Measurements from ENCODE around the gene NUDT14. TPM values are rescaled to one million over a fixed set of nuclear protein-coding genes. Genes with fewer than 3 reads are reported as not detected.

Gene NUDT14
- total and polyA plus RNA-seq, 5 donors from 2014 or later: 6.5 to 18.1 (median 11.8) TPM

GRCh38 chr14:105210266-105211025 is 29.3 kb upstream of the NUDT14 start:
- Mint-ChIP-seq H3K9me3 (no peaks in the 10 kb centered on the region), H3K27ac (no peak overlapping the region), H3K36me3 (peaks cover 9% of the 10 kb centered on the region), H3K4me3 (no peak overlapping the region), H3K4me1 (peaks cover 0 to 5% (median 0%) of the 10 kb centered on the region in 4 donors), H3K27me3 (no peaks in the 10 kb centered on the region)
- DNase-seq (no peak), ATAC-seq (ENCODE audit: low read depth in 2 of 2) (no peak)
- Histone ChIP-seq H3K27me3 (ENCODE audit: control insufficient read depth, insufficient read depth, low read length) (no peaks in the 10 kb centered on the region), H3K4me1 (ENCODE audit: control insufficient read depth, insufficient read depth, low read length, poor library complexity, severe bottlenecking) (no peaks in the 10 kb centered on the region), H3K4me3 (ENCODE audit: low read depth, low read length) (no peak overlapping the region), H3K9me3 (ENCODE audit: control insufficient read depth in 2 of 2, low read length in 2 of 2) (no peaks in the 10 kb centered on the region), H3K27ac (ENCODE audit: insufficient read depth, low read length, poor library complexity, severe bottlenecking) (no peak overlapping the region), H3K36me3 (ENCODE audit: control insufficient read depth, insufficient read depth, low read length) (peaks cover 8% of the 10 kb centered on the region)

DNA sequence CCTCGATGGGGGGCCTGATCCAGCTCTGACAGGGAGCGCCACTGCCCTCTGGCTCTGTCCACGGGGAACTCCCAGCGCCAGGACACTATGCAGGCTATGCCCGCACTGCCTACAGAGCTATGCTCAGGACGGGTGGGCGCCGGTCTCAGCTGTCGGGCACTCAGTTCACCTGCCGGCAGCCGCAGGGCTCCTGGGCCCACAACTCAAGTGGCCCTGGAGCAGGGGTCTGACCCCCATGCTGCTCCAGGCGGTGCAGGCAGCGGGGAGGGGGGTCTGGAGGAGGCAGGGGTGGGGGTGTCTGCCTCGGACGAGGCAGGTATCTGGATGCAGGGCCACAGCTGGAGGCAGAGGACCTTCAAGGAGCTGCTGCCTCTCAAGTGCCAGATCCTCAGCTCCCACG is 28.5 kb upstream of the NUDT14 start:
- no peak for DNase-seq
- peaks cover 8% of the 10 kb centered on the region for H3K36me3 ChIP-seq (ENCODE audit: control insufficient read depth, insufficient read depth, low read length)
- no peak overlapping the region for H3K4me3 Mint-ChIP-seq

GRCh38 chr14:105209091-105209490 is 28.0 kb upstream of the NUDT14 start:
- no peaks in the 10 kb centered on the region for H3K9me3 Mint-ChIP-seq
- H3K4me1 Mint-ChIP-seq: no peaks in the 10 kb centered on the region
- ATAC-seq (ENCODE audit: low read depth in 2 of 2) (no peak), DNase-seq (no peak)
- Histone ChIP-seq H3K27me3 (ENCODE audit: control insufficient read depth, insufficient read depth, low read length) (no peaks in the 10 kb centered on the region), H3K36me3 (ENCODE audit: control insufficient read depth, insufficient read depth, low read length) (peaks cover 8% of the 10 kb centered on the region), H3K4me3 (ENCODE audit: low read depth, low read length) (no peak overlapping the region), H3K27ac (ENCODE audit: insufficient read depth, low read length, poor library complexity, severe bottlenecking) (no peak overlapping the region), H3K4me1 (ENCODE audit: control insufficient read depth, insufficient read depth, low read length, poor library complexity, severe bottlenecking) (no peaks in the 10 kb centered on the region), H3K9me3 (ENCODE audit: control insufficient read depth in 2 of 2, low read length in 2 of 2) (no peaks in the 10 kb centered on the region)
- no peaks in the 10 kb centered on the region for H3K27me3 Mint-ChIP-seq
- H3K36me3 Mint-ChIP-seq: peaks cover 3% of the 10 kb centered on the region
- peak overlapping the region in 1 of 4 donors; percentile 33 for H3K4me3 Mint-ChIP-seq
- H3K27ac Mint-ChIP-seq: peak overlapping the region in 1 of 3 donors; percentile 52

More for the DNA sequence above, 28.5 kb upstream of the NUDT14 start:
- Histone ChIP-seq H3K4me1 (ENCODE audit: control insufficient read depth, insufficient read depth, low read length, poor library complexity, severe bottlenecking) (no peaks in the 10 kb centered on the region), H3K9me3 (ENCODE audit: control insufficient read depth in 2 of 2, low read length in 2 of 2) (no peaks in the 10 kb centered on the region), H3K4me3 (ENCODE audit: low read depth, low read length) (no peak overlapping the region), H3K27me3 (ENCODE audit: control insufficient read depth, insufficient read depth, low read length) (no peaks in the 10 kb centered on the region), H3K27ac (ENCODE audit: insufficient read depth, low read length, poor library complexity, severe bottlenecking) (no peak overlapping the region)
- Mint-ChIP-seq H3K27me3 (no peaks in the 10 kb centered on the region), H3K4me1 (no peaks in the 10 kb centered on the region), H3K27ac (no peak overlapping the region), H3K36me3 (peaks cover 3% of the 10 kb centered on the region), H3K9me3 (no peaks in the 10 kb centered on the region)
- no peak for ATAC-seq (ENCODE audit: low read depth in 2 of 2)

- Mint-ChIP-seq H3K4me3 (no peak overlapping the region), H3K9me3 (no peaks in the 10 kb centered on the region), H3K27ac (peak overlapping the region in 1 of 3 donors; percentile 46), H3K27me3 (no peaks in the 10 kb centered on the region), H3K4me1 (no peaks in the 10 kb centered on the region), H3K36me3 (peaks cover 3% of the 10 kb centered on the region)
- DNase-seq (no peak), ATAC-seq (ENCODE audit: low read depth in 2 of 2) (no peak)
- Histone ChIP-seq H3K27me3 (ENCODE audit: control insufficient read depth, insufficient read depth, low read length) (no peaks in the 10 kb centered on the region), H3K9me3 (ENCODE audit: control insufficient read depth in 2 of 2, low read length in 2 of 2) (no peaks in the 10 kb centered on the region), H3K4me1 (ENCODE audit: control insufficient read depth, insufficient read depth, low read length, poor library complexity, severe bottlenecking) (no peaks in the 10 kb centered on the region), H3K36me3 (ENCODE audit: control insufficient read depth, insufficient read depth, low read length) (peaks cover 8% of the 10 kb centered on the region), H3K27ac (ENCODE audit: insufficient read depth, low read length, poor library complexity, severe bottlenecking) (no peak overlapping the region), H3K4me3 (ENCODE audit: low read depth, low read length) (no peak overlapping the region)
Observed at GRCh38 chr14:105208738-105209075, 27.6 kb upstream of the NUDT14 start.

DNA sequence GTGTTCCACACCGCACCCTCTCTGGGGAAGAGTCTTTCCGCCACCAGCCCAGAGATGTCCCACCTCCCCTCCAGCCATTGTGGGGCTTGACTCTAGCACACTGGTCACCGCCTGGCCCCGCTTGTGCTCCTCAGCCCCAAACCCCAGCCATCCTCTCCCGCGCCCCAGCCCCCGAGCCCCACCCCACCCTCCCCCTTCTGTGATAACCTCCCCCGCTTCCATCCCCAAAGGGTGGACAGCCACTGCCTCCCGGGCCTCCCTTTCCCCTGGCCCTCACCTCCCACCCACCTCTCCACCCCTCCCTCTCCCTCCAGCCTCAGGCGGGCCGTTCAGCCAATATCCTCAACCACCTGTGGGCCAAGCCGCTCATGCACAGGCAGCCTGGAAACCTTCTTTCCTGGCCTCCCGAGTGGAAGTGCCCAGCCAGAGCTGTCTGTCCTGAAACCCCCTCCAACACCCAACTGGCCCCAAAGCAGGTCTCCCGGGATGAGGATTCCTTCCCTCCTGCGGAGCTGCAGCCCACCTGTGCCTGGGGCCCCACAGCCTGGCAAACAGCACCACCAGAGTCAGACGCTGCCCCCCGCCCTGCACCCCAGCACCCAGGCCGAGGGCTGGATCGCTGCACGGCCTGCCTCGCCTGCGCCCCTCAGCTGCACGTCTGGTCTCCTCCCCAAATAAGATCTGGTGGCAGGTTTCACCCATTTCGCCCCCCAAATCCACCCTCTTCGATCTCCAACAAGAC is 27.1 kb upstream of the NUDT14 start:
- DNase-seq: no peak
- Mint-ChIP-seq H3K4me3 (no peak overlapping the region), H3K27ac (peak overlapping the region in 1 of 3 donors; percentile 46), H3K27me3 (no peaks in the 10 kb centered on the region), H3K4me1 (no peaks in the 10 kb centered on the region), H3K36me3 (peaks cover under 1% of the 10 kb centered on the region), H3K9me3 (no peaks in the 10 kb centered on the region)
- no peak overlapping the region for H3K27ac ChIP-seq (ENCODE audit: insufficient read depth, low read length, poor library complexity, severe bottlenecking)
- no peaks in the 10 kb centered on the region for H3K9me3 ChIP-seq (ENCODE audit: control insufficient read depth in 2 of 2, low read length in 2 of 2)
- H3K27me3 ChIP-seq (ENCODE audit: control insufficient read depth, insufficient read depth, low read length): no peaks in the 10 kb centered on the region
- H3K4me1 ChIP-seq (ENCODE audit: control insufficient read depth, insufficient read depth, low read length, poor library complexity, severe bottlenecking): no peaks in the 10 kb centered on the region
- H3K36me3 ChIP-seq (ENCODE audit: control insufficient read depth, insufficient read depth, low read length): peaks cover 4% of the 10 kb centered on the region
- ATAC-seq (ENCODE audit: low read depth in 2 of 2): no peak
- no peak overlapping the region for H3K4me3 ChIP-seq (ENCODE audit: low read depth, low read length)

- DNase-seq (no peak), ATAC-seq (ENCODE audit: low read depth in 2 of 2) (peak in 1 of 2 donors; percentile 10)
- Histone ChIP-seq H3K9me3 (ENCODE audit: control insufficient read depth in 2 of 2, low read length in 2 of 2) (no peaks in the 10 kb centered on the region), H3K27me3 (ENCODE audit: control insufficient read depth, insufficient read depth, low read length) (no peaks in the 10 kb centered on the region), H3K4me3 (ENCODE audit: low read depth, low read length) (no peak overlapping the region), H3K4me1 (ENCODE audit: control insufficient read depth, insufficient read depth, low read length, poor library complexity, severe bottlenecking) (peaks cover 2% of the 10 kb centered on the region), H3K36me3 (ENCODE audit: control insufficient read depth, insufficient read depth, low read length) (no peaks in the 10 kb centered on the region), H3K27ac (ENCODE audit: insufficient read depth, low read length, poor library complexity, severe bottlenecking) (no peak overlapping the region)
- no peaks in the 10 kb centered on the region for H3K36me3 Mint-ChIP-seq
- peaks cover 0 to 4% (median 0%) of the 10 kb centered on the region in 4 donors for H3K4me1 Mint-ChIP-seq
- H3K4me3 Mint-ChIP-seq: no peak overlapping the region
- no peaks in the 10 kb centered on the region for H3K27me3 Mint-ChIP-seq
- no peaks in the 10 kb centered on the region for H3K9me3 Mint-ChIP-seq
- no peak overlapping the region for H3K27ac Mint-ChIP-seq
Observed at GRCh38 chr14:105207460-105207901, 26.4 kb upstream of the NUDT14 start.

DNA sequence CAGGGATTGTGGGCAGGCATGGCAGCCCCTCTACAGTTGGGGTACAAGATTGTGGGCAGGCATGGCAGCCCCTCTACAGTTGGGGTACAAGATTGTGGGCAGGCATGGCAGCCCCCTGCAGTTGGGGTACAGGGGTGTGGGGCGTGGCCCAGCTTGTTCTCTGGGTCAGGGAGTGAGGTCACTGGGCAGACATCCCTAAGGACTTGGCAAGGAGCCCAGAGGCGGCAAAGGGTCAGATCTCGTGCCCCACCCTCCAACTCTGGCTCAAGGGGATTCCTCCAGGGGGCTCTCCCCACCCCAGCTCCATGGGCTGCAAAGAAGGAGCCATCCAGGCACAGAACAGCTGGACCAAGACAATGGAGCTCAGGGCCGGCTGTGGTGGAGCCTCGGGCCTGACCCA is 25.8 kb upstream of the NUDT14 start:
- H3K27ac ChIP-seq (ENCODE audit: insufficient read depth, low read length, poor library complexity, severe bottlenecking): no peak overlapping the region
- Mint-ChIP-seq H3K4me3 (no peak overlapping the region), H3K36me3 (no peaks in the 10 kb centered on the region), H3K27ac (no peak overlapping the region), H3K9me3 (no peaks in the 10 kb centered on the region), H3K27me3 (no peaks in the 10 kb centered on the region), H3K4me1 (peaks cover 0 to 7% (median 1%) of the 10 kb centered on the region in 4 donors)
- ATAC-seq (ENCODE audit: low read depth in 2 of 2) (no peak), DNase-seq (no peak)
- H3K36me3 ChIP-seq (ENCODE audit: control insufficient read depth, insufficient read depth, low read length): no peaks in the 10 kb centered on the region
- no peaks in the 10 kb centered on the region for H3K9me3 ChIP-seq (ENCODE audit: control insufficient read depth in 2 of 2, low read length in 2 of 2)
- peaks cover 8% of the 10 kb centered on the region for H3K4me1 ChIP-seq (ENCODE audit: control insufficient read depth, insufficient read depth, low read length, poor library complexity, severe bottlenecking)
- no peak overlapping the region for H3K4me3 ChIP-seq (ENCODE audit: low read depth, low read length)
- no peaks in the 10 kb centered on the region for H3K27me3 ChIP-seq (ENCODE audit: control insufficient read depth, insufficient read depth, low read length)
